Sigmoid colon (tissue), 3 donors: ENCODE data around the gene SHB.

Experiments
- CTCF ChIP-seq, 4 experiments: fragments of 450-650 bp in 3 of 4; fragments of 200-600 bp in 1 of 4; IDR thresholded peaks; one replicate each; pipeline ENCODE4 v1.5.1; 2016 to 2019; ENCODE audit warnings: antibody characterized with exemption in 4 of 4, mild to moderate bottlenecking in 3 of 4, moderate library complexity in 2 of 4
- POLR2A ChIP-seq, 2 donors: fragments of 450-650 bp; IDR thresholded peaks; one replicate each; pipeline ENCODE4 v1.6.1; 2016; ENCODE audit warnings: antibody characterized with exemption in 2 of 2, mild to moderate bottlenecking in 2 of 2, moderate library complexity in 2 of 2

GRCh38 chr9:38048316-38048969 is 20.6 kb downstream of the SHB start:
- TF ChIP-seq POLR2A (IDR thresholded peaks at IDR 0.05) (no peak), CTCF (IDR thresholded peaks at IDR 0.05) (no peak)
